ENCODE results near the gene EPM2AIP1. TPM values are rescaled to one million over a fixed set of nuclear protein-coding genes. Genes with fewer than 3 reads are reported as not detected.

Gene EPM2AIP1
- polyA plus RNA-seq, 3 donors, result 3.6 to 11.3 (median 5.8) TPM

DNA sequence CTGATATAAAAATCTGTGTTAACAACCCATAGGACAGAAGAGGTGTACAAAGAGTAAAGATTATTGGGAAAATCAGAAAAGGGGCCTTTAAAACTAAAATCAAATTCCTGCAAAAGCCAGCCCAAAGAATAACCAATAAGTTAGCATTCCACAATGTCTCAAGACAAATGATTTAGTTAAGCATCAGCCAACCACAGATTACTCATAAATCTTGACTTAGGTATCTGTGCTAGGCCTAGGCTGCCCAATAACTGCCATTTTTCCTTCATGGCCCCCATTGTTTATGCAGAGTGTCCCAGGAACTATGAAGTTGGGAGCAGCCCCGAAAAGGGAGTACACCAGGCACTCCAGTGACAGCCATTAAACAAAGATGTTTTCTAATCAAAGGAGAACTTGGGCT lies 55.4 kb downstream of the EPM2AIP1 start:
- 89% methylated on average over 1 of the region's 1 CpG for WGBS (ENCODE audit: insufficient coverage)
- H4K20me1 ChIP-seq (ENCODE audit: insufficient read depth, low read length), result peaks cover 22% of the 10 kb centered on the region
- no peak overlapping the region for H3K9ac ChIP-seq (ENCODE audit: insufficient read depth, low read length, poor library complexity, severe bottlenecking)
- no peak overlapping the region for H3K4me2 ChIP-seq (replicated peaks; ENCODE audit: extremely low read depth, low read length, poor library complexity, severe bottlenecking)
- TF ChIP-seq, protein P1, sequence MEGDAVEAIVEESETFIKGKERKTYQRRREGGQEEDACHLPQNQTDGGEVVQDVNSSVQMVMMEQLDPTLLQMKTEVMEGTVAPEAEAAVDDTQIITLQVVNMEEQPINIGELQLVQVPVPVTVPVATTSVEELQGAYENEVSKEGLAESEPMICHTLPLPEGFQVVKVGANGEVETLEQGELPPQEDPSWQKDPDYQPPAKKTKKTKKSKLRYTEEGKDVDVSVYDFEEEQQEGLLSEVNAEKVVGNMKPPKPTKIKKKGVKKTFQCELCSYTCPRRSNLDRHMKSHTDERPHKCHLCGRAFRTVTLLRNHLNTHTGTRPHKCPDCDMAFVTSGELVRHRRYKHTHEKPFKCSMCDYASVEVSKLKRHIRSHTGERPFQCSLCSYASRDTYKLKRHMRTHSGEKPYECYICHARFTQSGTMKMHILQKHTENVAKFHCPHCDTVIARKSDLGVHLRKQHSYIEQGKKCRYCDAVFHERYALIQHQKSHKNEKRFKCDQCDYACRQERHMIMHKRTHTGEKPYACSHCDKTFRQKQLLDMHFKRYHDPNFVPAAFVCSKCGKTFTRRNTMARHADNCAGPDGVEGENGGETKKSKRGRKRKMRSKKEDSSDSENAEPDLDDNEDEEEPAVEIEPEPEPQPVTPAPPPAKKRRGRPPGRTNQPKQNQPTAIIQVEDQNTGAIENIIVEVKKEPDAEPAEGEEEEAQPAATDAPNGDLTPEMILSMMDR (IDR thresholded peaks at IDR 0.05), result no peak
- peaks cover 5% of the 10 kb centered on the region for H3K79me2 ChIP-seq (ENCODE audit: insufficient read depth, low read length)
- peaks cover 0 to 5% of the 10 kb centered on the region in 2 donors for H3K36me3 ChIP-seq (replicated peaks in 1 of 2; ENCODE audit: control insufficient read depth in 1 of 2, insufficient read depth in 2 of 2, low read length in 2 of 2)
- no peak for DNase-seq
- no peaks in the 10 kb centered on the region for H3K27me3 ChIP-seq (ENCODE audit: control insufficient read depth in 2 of 2, insufficient read depth in 2 of 2, low read length in 2 of 2)
- H3K27ac Mint-ChIP-seq, result no peak overlapping the region
- H2AFZ ChIP-seq (ENCODE audit: insufficient read depth, low read depth, low read length, poor library complexity, severe bottlenecking), result no peak overlapping the region
- H3K9me3 Mint-ChIP-seq, result no peaks in the 10 kb centered on the region
- peaks cover 0 to 1% (median 1%) of the 10 kb centered on the region in 3 donors for H3K27me3 Mint-ChIP-seq (ENCODE audit: low read depth in 3 of 3)
- no peak overlapping the region for H3K27ac ChIP-seq (ENCODE audit: low read depth in 1 of 2, low read length in 2 of 2)
- H3K4me1 Mint-ChIP-seq, result peaks cover 8% of the 10 kb centered on the region
- H3K4me3 Mint-ChIP-seq, result no peak overlapping the region
- no peaks in the 10 kb centered on the region for H3K9me3 ChIP-seq (replicated peaks in 1 of 2; ENCODE audit: control insufficient read depth in 1 of 2, insufficient read depth in 1 of 2, low read length in 2 of 2)
- peaks cover 12 to 24% of the 10 kb centered on the region in 2 donors for H3K36me3 Mint-ChIP-seq
- intact Hi-C loops (cut with micrococcal nuclease), result no loop called here
- no peaks in the 10 kb centered on the region for H3K4me1 ChIP-seq (ENCODE audit: control insufficient read depth in 1 of 2, insufficient read depth in 2 of 2, low read length in 2 of 2)
- no peak overlapping the region for H3K4me3 ChIP-seq (replicated peaks in 1 of 3; ENCODE audit: low read depth in 2 of 3, low read length in 3 of 3)

Small RNA genes within 50 kb of the gene (small RNA-seq; reads per million reads assigned to genes)
- not detected for gene RNU6ATAC4P (ENCODE audit: insufficient read length, low read depth)

Other genes starting within 250 kb of the EPM2AIP1 start
- gene DCLK3, start 228.6 kb downstream of the EPM2AIP1 start, polyA plus RNA-seq, result not detected
- 1 to 10 TPM; 2.8 to 6.3 (median 5.8) TPM for gene TRANK1, start 48.1 kb downstream of the EPM2AIP1 start, polyA plus RNA-seq
- 10 to 100 TPM; 13.7 to 19.7 (median 18.5) TPM for gene MLH1, start 387 bp upstream of the EPM2AIP1 start, polyA plus RNA-seq
- gene LRRFIP2, start 181.5 kb upstream of the EPM2AIP1 start, polyA plus RNA-seq, result 10 to 100 TPM; 30.9 to 39.4 (median 31.7) TPM

Data from CD14-positive monocyte (primary cell).